Muscle of leg (tissue), 11 donors: Measurements from ENCODE around the gene HOXD12. TPM values are rescaled to one million over a fixed set of nuclear protein-coding genes. Genes with fewer than 3 reads are reported as not detected.
A peak's percentile ranks its signal among the peaks of the same experiment; 100 is the strongest.

Source experiments
- DNase-seq: peaks from one replicate; pipeline ENCODE4 v3.0.0; 2013
- H3K27ac ChIP-seq: one replicate; pipeline ENCODE4 v1.5.1; 2013; ENCODE audit warnings: mild to moderate bottlenecking, low read length, control low read depth
- H3K27me3 ChIP-seq: one replicate; pipeline ENCODE4 v1.6.1; 2013; ENCODE audit warnings: low read length; ENCODE audit not compliant: control insufficient read depth, insufficient read depth
- H3K36me3 ChIP-seq: one replicate; pipeline ENCODE4 v1.6.1; 2013; ENCODE audit warnings: low read length; ENCODE audit not compliant: control insufficient read depth, insufficient read depth
- H3K4me1 ChIP-seq: one replicate; pipeline ENCODE4 v1.6.1; 2013; ENCODE audit warnings: low read length; ENCODE audit not compliant: control insufficient read depth, insufficient read depth
- H3K4me3 ChIP-seq: one replicate; pipeline ENCODE4 v1.5.1; 2013; ENCODE audit warnings: low read length, control low read depth
- H3K9me3 ChIP-seq: replicated peaks from 2 replicates; pipeline ENCODE4 v1.6.1; 2013; ENCODE audit warnings: low read depth, low read length; ENCODE audit not compliant: control insufficient read depth
- WGBS: methylation state at CpG from one replicate; pipeline ENCODE4 v1.1.5; 2013; ENCODE audit warnings: missing lambda C conversion rate; ENCODE audit not compliant: insufficient coverage; 5-methylcytosine and 5-hydroxymethylcytosine counted together
- polyA plus RNA-seq, 8 donors: library from polyadenylated mRNA; unstranded; fragments of 120-200 nt; gene quantifications; one replicate each; pipeline versions ENCODE4 v1.2.1 to v1.2.3, GENCODE V29; 2013; ENCODE audit warnings: inconsistent platforms in 1 of 8, low replicate concordance in 1 of 8; ENCODE audit not compliant: insufficient read length in 8 of 8, insufficient read depth in 1 of 8
- total RNA-seq: library from RNA; stranded (reverse); fragments of 120-200 nt; gene quantifications from one replicate; pipeline ENCODE4 v1.2.4, GENCODE V29; 2013

Gene HOXD12
- total and polyA plus RNA-seq, 9 donors, result 0.15 TPM; not detected in 8

DNA sequence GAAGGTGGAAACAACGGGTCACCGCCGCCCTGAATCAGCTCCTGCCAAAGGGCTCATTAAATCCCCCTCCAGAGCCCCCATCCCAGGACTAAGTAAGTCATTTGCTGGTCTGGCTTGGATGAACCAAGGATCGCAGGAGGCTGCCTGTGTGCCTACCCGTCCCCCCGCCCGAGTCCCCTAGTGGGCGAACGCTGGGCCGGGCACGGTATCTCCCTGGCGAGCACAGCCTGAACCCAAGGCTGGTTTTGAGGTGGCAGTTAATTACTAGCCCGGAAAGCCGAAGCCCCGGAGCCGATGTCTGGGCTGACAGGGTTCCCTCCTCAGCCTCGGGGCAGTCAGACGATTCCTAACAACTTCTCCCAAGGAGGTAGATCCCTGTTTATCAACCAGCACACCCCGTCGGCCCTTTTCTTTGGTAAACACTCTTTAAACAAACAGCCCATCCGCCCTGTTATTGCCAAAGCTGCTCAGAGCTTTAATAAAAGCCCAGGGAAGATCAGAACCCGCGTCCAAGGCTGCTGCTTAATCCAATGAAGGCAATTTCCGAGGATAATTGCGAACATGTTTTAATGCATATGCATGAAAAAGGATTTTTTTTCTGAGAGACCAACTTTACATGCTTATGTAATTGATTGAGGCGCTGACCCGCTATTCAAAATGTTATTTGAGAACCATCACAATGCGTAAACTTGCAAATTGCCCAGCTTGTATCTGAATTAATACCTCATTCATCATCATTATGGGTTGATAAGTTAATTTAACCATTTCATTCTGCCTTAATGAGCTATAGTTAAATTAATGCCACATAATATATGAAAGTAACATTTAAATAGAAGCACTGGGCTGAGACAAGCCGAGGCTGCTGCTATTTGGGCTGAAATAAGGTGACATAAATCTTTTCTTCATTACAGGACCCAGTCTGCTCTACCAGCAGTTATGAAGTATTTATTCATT is 26.4 kb upstream of the HOXD12 start:
- peaks cover 85% of the 10 kb centered on the region for H3K27me3 ChIP-seq
- DNase-seq, result no peak
- no peak overlapping the region for H3K27ac ChIP-seq
- H3K9me3 ChIP-seq, result no peaks in the 10 kb centered on the region
- H3K36me3 ChIP-seq, result no peaks in the 10 kb centered on the region
- WGBS, result 15% methylated on average over 20 of the region's 29 CpGs
- peaks cover 14% of the 10 kb centered on the region for H3K4me1 ChIP-seq
- H3K4me3 ChIP-seq, result no peak overlapping the region

DNA sequence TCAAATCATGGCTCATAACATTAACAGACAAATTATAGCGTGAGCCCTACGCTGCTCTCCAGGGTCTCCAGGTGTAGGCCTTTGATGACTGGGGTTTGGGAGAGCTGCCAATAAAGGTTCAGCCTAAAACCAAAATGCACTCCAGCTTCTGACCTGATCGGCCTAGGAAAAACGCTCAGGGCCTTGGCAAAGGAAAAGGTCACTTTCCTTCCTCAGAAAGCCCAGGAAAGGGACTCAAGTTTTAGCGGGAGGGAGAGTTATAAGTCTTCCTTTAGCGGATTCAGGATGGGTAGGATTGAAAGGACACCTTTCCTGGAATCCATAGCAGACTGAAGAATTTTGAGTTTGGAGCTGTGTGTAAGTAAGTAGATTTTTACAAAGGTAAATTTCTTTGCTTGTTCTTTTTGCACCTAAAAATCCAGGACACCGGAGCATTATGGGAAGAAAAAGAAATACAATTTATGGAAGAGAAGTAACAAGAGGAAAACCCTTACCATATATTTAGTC is 24.6 kb upstream of the HOXD12 start:
- WGBS, result 30% methylated on average over 2 of the region's 7 CpGs
- Histone ChIP-seq H3K27me3 (peaks cover 85% of the 10 kb centered on the region), H3K4me3 (no peak overlapping the region), H3K9me3 (no peaks in the 10 kb centered on the region), H3K36me3 (no peaks in the 10 kb centered on the region), H3K27ac (no peak overlapping the region), H3K4me1 (peaks cover 13% of the 10 kb centered on the region)
- no peak for DNase-seq

DNA sequence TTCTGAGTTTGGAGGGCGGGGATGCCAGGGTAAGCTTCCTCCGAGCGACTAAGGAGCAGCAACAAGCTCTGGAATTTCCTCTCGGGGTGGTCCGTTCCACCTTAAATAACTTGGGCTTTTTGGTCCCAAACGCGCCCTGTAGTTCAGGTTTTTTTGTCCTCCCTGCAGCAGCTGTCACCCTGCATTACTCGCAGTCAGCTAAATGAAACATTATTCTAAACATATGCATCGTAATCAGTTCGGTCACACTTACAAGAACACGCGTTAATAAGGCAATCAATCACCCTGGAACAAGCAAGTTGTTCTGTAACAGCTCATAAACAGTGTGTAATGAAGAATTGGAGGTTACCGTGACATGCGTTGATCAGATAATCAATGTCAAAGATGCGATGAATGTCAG is 24.1 kb upstream of the HOXD12 start:
- peaks cover 83% of the 10 kb centered on the region for H3K27me3 ChIP-seq
- peaks cover 13% of the 10 kb centered on the region for H3K4me1 ChIP-seq
- 4% methylated on average over 7 of the region's 15 CpGs for WGBS
- no peaks in the 10 kb centered on the region for H3K36me3 ChIP-seq
- H3K4me3 ChIP-seq, result no peak overlapping the region
- no peaks in the 10 kb centered on the region for H3K9me3 ChIP-seq
- no peak overlapping the region for H3K27ac ChIP-seq
- no peak for DNase-seq

DNA sequence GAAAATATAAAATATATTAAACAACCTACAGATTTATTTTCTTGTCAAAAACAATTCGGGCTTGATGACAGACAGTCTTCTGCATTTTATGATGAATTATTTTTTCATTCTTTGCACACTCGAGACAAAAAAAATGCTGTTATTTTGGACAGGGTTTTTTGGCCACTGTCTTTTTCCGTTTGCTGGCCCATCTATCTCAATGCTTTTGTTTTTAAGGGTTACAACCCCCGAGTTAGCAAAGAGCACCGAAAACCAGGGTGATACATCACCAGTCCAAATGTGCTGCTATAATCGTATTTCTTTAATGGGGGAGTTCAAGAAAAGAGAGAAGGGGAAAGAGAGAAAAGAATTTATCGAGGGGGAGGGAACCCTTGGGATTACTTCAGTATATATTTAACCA is 23.5 kb upstream of the HOXD12 start:
- no peaks in the 10 kb centered on the region for H3K36me3 ChIP-seq

DNA sequence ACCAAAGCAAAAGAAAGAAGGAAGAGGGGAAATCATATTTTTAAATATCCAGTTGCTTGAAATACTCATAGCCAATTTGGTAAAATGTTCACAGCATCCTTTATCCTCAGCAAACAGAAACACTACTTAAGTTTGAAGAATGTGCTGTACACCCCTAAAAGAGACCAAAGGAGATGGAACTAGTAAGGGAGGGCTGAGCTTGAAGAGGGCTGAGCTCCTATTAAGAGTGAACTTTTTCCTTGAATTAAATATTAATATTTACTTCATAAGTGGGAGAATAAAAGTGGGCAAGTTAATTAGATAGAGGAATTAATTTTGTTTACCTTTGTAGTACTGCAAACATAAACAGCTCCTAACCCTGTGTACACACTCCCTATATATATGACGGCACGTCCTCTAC is 22.8 kb upstream of the HOXD12 start:
- Histone ChIP-seq H3K27ac (no peak overlapping the region), H3K4me1 (peaks cover 14% of the 10 kb centered on the region), H3K36me3 (no peaks in the 10 kb centered on the region), H3K27me3 (peaks cover 83% of the 10 kb centered on the region), H3K4me3 (no peak overlapping the region), H3K9me3 (no peaks in the 10 kb centered on the region)
- DNase-seq, result no peak
- no CpG with 5 or more reads among the region's 2 CpGs for WGBS

More for the DNA sequence above, 23.5 kb upstream of the HOXD12 start:
- H3K9me3 ChIP-seq, result no peaks in the 10 kb centered on the region
- WGBS, result no CpG with 5 or more reads among the region's 7 CpGs
- H3K4me3 ChIP-seq, result no peak overlapping the region
- DNase-seq, result no peak
- no peak overlapping the region for H3K27ac ChIP-seq
- H3K4me1 ChIP-seq, result peaks cover 17% of the 10 kb centered on the region
- H3K27me3 ChIP-seq, result peaks cover 83% of the 10 kb centered on the region

DNA sequence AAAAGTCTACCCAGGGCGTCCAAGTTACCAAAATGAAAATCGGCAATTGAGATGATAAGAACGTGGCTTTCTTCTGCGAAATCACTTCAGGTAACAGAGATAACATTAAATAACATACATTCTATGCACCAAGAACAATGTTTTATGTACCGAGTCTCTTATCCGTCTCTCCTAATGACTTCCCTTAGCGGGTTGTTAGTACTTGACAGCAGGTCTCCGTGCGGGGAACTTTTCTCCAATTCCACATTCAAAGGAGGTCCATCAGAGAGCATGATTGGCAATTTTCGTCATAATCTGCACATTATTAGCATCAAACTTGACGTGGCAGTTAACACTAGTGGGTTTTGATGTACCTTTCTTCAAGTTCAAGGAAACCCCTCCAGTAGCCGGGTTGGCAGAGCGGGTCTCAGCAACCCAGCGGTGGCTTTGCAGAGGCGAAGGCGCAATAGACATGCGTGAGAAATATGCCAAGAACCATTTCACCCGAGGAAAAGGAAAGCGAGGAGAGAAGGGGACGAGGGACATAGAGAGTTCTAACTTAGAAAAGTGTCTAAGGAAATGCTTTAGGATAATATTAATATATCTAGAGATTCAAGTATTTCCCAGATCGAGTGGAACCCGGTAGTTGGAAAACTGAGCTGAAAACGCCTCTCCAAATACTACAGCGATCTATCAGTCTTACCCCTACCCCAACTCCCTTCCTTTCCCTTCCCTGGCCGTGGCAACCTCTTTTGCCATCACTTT is 20.9 kb upstream of the HOXD12 start:
- Histone ChIP-seq H3K27me3 (peaks cover 84% of the 10 kb centered on the region), H3K27ac (no peak overlapping the region), H3K4me1 (peaks cover 24% of the 10 kb centered on the region), H3K36me3 (no peaks in the 10 kb centered on the region), H3K4me3 (no peak overlapping the region), H3K9me3 (no peaks in the 10 kb centered on the region)
- WGBS, result 17% methylated on average over 9 of the region's 25 CpGs
- no peak for DNase-seq

DNA sequence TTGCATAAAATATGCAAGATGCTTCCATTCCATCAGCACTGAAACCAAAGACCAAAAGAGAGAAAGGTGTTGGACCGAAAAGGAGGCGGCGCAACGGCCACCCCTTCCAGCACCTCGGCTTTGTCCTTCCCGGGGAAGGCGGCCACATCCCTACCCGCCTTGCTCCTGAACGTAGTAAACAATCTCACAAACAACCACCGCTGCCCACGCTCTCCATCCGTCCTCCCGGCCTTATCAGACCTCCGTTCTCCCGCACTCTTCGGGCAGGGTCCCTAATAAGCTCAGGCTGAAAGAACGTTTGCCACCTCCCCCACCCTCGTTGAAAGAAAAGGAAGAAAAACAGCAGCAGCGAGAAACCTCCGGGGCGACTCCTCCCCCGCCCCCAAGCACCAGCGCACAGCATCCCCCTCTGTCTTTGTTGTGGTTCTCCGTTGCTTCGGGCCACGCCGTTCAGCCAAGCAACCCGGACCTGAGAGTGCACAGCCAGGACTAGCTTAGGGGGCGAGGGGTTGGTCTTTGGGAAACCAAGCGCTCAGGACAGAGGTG is 20.2 kb upstream of the HOXD12 start:
- WGBS, result 2% methylated on average over 21 of the region's 30 CpGs
- no peak for DNase-seq
- Histone ChIP-seq H3K9me3 (no peaks in the 10 kb centered on the region), H3K4me3 (peak overlapping the region; percentile 6), H3K4me1 (peaks cover 25% of the 10 kb centered on the region), H3K27ac (no peak overlapping the region), H3K36me3 (no peaks in the 10 kb centered on the region), H3K27me3 (peaks cover 84% of the 10 kb centered on the region)

DNA sequence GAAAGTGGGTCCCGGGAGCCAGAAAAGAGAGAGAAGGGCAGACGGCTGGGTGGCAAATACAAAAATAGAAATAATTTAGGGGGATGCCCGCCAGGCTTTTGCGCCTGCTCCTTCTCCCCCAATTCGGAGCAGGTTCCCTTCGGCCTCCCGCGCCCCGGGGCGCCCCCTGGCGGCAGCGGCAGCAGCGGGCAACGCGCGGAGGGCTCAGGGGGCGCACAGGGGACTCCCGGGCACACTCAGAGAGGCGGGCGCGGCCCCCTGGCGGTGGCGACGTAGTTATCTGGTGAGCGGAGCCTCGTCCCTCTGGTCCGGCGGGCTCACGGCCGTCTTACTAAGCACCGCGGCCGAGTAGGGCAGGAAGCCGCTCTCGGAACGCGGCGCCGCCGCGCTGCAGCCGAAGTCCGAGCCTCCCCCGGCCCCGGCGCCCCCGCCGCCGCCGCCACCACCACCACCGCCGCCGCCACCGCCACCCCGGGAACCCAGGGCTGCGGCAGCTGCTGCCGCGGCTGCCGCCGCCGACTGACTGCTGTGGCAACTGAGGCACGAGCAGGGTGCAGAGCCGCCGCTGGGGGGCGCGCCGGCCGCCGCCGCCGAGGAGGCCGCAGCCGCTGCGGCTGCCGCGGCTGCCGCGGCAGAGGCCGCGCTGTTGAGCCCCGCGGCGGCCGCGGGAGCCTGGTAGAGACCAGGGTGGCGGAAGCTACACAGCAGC is 19.6 kb upstream of the HOXD12 start:
- peak; percentile 62 for DNase-seq
- Histone ChIP-seq H3K27ac (no peak overlapping the region), H3K4me3 (peak overlapping the region; percentile 6), H3K9me3 (no peaks in the 10 kb centered on the region), H3K36me3 (no peaks in the 10 kb centered on the region), H3K27me3 (peaks cover 84% of the 10 kb centered on the region), H3K4me1 (peaks cover 31% of the 10 kb centered on the region)
- 2% methylated on average over 81 of the region's 86 CpGs for whole genome bisulfite sequencing

DNA sequence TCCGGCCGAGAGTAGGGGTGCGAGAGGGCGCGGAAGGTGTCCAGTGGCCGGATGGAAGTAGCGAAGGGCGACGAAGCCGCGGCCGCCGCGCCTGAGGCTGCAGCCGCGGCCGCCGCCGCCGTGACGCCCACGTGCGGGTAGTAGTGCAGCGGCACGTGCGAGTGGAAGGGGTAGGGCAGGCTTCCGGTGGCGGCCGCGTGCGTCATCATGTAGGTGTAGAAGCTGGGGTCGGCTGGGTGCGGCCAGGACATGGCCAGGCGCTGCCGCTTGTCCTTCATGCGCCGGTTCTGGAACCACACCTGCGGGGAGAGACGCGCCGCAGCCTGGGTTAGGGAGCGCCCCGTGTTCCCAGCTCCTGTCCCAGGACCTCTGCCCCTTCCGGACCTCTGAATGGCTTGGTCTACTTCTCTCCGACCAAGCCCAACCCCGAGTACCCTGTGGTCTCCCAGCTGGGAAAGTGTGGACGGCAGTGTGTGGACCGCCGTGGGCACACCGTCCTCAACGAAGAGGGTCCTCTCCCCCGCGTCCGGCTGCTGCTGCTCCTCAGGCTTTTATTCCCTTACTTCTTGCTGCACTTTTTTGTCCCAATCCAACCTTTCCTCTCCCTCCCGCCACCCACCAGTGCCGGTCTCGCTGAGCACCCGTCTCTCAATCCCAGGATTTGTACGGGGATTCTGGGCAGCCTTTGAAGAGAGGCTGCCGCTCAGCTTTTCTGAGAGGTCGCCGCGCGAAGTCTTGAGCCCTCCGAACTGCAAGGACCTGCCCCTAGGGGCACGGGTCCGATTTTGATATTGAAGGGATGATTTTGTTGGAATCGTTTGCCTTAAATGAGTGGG is 18.8 kb upstream of the HOXD12 start:
- Histone ChIP-seq H3K27ac (no peak overlapping the region), H3K36me3 (no peaks in the 10 kb centered on the region), H3K4me3 (peak overlapping the region; percentile 9), H3K27me3 (peaks cover 85% of the 10 kb centered on the region), H3K4me1 (peaks cover 38% of the 10 kb centered on the region), H3K9me3 (no peaks in the 10 kb centered on the region)
- 2% methylated on average over 59 of the region's 68 CpGs for WGBS
- no peak for DNase-seq
